ENCODE data around the gene TMEM212. TPM values are rescaled to one million over a fixed set of nuclear protein-coding genes. Genes with fewer than 3 reads are reported as not detected.
"Not testable (repeated sequence)": the region's sequence is repeated elsewhere in the genome, so short reads cannot be mapped to it uniquely, and the experiment has no call there.

The TMEM212 gene
- total RNA-seq, 1 donor from 2014 or later, result not detected

DNA sequence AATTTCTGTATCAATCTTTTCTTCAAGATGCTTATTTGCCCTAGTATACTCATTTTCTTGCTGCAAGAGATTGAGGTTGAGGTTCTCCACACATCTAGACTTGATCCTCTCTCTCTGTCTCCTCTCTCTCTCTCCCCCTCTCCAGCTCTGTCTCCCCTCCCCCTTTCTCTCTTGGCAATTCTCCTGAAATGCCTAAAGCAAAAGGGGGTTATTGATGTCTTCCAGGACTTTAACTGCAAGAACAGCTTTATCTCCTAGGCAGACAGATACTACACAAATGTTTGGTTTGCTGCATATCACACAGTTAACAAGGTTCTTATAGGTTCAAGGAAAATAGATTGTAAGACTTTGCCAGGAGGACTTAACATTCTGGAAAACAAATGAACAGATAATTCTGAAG, 52.1 kb downstream of the TMEM212 start:
- no peak for DNase-seq

DNA sequence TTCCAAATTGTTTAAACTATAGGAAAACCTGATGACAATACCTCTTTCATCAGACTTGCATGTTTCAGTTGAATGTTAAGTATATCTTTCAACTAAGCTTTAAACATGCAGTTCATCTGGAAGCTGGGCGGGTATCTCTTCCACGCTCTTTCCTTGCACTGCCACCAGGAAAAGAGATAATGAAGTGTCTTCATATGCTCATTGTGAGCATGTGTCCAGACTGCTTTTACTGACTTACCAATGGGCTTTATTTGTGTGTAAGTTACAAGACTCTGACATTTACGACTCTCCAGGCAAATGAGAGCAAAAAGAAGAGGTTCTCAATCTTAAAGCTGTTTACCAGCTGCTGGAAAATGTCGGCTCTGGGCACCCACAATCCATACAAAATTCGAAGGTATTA, 52.8 kb downstream of the TMEM212 start:
- DNase-seq, result no peak

DNA sequence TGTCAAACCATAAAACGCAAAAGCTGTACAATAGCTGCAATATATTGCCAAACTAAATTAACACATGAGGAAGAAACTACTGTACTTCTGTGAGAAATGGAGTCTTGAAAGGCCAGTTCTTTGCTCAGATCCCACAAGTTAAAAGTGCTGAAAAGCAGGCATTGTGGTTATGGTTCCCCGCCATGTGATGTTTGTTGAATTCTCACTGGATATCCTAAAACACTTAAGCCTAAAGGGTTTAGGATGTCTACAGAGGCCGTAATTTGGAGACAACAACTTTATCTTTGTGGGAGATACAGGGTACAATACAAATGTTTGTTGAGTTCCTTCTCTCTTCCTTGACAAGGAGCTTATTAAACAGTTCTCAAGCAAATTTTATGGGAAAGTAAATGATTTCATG, 53.2 kb downstream of the TMEM212 start:
- DNase-seq, result no peak

DNA sequence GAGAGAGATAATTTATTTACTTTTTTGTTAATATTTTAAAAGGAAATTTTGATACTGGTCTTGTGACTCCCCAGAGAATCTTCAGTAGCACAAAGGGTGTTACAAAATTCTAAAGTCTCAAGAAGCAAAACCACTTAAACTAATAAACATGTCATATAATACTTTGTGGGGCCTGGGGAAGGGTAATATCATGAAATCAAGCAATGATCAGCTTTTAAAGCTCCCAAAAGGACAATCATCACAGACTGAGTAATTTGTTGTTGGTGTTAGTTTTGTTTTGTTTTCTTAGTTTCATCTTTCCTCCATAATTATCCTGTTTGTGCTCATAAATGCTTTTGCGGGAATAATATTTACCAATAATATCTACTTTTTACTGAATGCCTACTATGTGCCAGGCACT, 55.0 kb downstream of the TMEM212 start:
- no peak for DNase-seq

DNA sequence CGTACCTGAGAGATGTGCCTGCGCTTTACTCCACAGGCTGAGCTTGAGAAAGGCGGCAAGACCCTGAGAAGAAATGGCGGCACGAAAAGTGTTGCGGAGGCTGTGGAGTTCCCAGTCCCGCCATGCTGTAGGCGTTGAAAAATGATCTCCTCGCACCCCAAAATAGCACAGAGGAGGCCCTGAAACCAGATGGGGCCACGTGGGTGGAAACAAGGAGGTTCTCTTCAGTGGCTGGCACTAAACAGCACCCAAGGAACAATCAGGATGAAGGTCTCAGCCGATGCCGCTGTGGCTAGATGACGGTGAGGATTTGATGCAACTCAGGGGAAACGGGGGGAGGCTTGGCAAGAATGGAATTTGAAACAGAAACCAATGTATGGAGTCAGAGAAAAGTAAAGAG, 57.3 kb downstream of the TMEM212 start:
- no peak for DNase-seq

DNA sequence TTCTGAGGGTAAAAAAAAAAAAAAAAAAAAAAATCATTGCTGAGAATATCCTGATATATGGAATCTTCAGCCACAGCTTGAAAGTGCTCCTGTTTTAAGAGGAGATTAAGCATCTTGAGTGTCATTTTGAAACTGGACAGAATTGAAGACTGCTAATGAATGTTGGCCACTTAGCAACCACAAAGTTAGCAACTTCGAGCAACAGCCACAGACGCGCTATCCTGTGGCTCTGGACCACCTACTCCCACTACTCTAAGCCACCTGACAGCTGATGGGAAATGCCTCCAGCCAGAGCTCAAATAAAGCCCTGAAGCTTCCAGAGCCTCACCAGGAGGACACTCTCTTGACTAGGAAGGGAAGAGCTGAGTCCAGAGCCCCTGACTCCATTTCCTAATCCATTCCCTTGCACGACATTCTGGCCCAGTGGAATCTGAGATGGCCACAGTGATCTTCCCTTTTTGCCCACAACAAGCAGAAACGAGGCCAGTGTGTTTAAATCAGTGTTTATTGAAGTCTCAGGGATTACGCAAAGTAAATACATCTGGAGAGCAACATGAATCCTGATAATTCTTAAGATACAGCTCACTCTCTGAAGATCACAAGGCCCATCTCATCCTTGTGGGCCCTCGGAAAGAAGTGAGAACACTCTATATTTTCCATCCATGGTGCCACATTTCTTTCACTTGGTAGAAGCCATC, 58.6 kb downstream of the TMEM212 start:
- DNase-seq, result no peak

DNA sequence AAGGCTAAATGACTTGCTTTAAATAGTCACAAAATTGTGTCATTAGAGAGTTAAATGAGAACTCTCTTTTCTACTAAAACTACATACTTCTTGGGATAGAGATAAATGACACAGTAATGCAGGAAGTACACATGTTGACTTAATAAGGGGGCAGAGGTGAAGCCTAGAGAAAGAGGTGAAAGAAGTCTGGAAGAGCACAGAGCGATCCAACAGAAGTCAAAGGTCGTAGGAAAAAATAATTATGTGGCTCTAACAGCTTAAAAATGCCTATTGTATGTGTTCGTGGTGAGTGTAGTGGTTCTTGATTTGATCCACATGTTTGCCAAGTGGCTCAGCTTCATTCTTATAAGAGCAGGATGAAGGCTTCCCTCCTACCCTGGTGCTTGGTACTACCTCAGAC, 61.7 kb downstream of the TMEM212 start:
- DNase-seq, result peak; percentile 12

DNA sequence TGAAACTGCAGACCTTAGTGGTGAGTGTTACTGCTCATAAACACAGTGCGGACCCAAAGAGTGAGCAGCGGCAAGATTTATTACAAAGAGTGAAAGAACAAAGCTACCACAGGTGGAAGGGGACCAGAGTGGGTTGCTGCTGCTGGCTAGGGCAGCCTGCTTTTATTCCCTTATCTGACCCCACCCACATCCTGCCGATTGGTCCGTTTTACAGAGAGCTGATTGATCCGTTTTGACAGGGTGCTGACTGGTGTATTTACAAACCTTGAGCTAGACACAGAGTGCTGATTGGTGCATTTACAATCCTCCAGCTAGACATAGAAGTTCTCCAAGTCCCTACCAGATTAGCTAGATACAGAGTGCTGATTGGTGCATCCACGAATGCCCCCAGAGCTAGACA, 63.4 kb downstream of the TMEM212 start:
- not testable (repeated sequence) for DNase-seq

DNA sequence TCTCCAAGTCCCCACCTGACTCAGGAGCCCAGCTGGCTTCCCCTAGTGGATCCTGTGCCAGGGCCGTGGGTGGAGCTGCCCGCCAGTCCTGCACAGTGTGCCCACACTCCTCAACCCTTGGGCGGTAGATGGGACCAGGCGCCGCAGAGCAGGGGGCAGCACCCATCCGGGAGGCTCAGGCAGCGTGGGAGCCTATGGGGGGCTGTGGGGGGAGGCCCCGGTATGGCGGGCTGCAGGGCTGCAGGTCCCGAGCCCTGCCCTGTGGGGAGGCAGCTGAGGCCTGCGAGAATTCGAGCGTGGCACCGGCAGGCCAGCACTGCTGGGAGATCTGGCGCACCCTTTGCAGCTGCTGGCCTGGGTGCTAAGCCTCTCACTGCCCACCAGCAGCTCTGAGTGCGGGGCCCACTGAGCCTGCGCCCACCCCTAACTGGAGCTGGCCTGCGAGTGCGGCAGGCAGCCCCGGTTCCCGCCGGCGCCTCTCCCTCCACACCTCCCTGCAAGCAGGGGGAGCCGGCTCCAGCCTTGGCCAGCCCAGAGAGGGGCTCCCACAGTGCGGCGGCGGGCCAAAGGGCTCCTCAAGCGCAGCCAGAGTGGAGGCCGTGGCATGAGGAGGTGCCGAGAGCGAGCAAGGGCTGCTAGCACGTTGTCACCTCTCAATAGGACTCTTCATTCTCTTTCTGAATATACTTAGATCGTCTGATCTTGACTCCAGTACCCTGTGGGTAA, 64.0 kb downstream of the TMEM212 start:
- DNase-seq, result no peak

DNA sequence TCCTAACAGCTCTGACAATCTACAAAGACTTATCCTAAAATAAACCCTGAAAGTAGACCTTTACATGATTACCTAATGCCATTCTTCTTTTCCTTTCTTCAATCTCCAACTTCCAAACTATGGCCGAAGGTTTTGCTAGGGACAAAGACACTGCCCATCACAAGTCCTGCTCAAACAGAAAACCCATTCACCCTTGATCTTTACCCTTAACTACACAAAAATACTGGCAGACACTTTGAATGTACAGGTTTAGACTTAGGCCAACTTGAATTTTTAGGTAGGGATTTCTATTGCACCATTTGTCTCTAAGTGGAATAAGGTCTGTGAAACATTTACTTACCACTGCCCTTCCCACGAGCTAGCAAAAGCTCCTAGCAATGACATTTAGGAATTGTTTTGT, 64.6 kb downstream of the TMEM212 start:
- no peak for DNase-seq

DNA sequence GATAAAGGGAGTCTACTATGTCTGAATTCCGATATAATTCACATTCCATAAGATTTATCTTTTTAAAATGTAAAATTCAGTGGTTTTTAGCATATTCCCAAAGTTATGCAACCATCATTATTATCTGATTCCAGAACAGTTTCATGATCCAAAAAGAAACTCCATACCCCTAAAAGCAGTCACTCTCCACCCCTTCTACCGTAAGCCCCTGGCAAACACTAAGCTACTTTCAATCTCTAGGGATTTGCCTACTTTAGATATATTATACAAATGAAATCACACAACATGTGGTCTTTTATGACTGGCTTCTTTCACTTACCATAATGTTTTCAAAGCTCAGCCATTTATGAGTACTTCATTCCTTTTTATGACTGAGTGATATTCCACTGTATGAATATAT, 65.6 kb downstream of the TMEM212 start:
- no peak for DNase-seq

Other genes with a start within 250 kb of the TMEM212 start
- 66.2 and 88.7 TPM in 2 replicates for gene PLD1, start 32.9 kb upstream of the TMEM212 start, total RNA-seq
- 126 and 138 TPM in 2 replicates for gene FNDC3B, start 196.2 kb downstream of the TMEM212 start, total RNA-seq

Data from dermis blood vessel endothelial cell (primary cell).